Measurements from ENCODE around the gene NCMAP.

- no peak for TF ChIP-seq CTCF (IDR thresholded peaks at IDR 0.05; ENCODE audit: low read depth, low read length, poor library complexity, severe bottlenecking)
- TF ChIP-seq EZH2phosphoT487 (IDR thresholded peaks at IDR 0.05; ENCODE audit: borderline replicate concordance, low read length) = no peak
These were observed at the start of gene NCMAP for GRCh38 chr1:24555591-24556413.
